ENCODE data around the gene IL1RAPL1.
"Not testable (repeated sequence)": the region's sequence is repeated elsewhere in the genome, so short reads cannot be mapped to it uniquely, and the experiment has no call there.

The IL1RAPL1 gene

GRCh38 chrX:28638775-28639174 is 51.5 kb downstream of the IL1RAPL1 start:
- DNase-seq: no peak

DNA sequence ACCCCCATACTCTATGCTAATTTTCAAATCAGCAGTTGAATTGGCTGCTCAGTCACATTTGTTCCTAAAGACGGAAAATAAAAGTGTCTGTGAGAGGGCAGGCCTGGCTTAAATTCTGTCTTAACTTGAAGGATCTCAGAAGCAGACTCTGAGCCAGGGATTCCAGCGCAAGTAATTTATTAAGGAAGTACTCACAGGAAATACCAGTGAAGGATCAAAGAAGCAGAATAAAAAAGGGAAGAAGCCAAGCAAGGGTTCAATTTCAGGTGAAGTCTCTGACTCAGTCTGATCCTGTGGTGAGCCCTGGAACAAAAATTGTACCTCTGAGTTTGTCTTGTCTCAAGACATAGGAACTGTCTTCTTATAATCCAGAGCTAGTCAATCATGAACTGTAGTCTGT is 52.2 kb downstream of the IL1RAPL1 start:
- DNase-seq: no peak

DNA sequence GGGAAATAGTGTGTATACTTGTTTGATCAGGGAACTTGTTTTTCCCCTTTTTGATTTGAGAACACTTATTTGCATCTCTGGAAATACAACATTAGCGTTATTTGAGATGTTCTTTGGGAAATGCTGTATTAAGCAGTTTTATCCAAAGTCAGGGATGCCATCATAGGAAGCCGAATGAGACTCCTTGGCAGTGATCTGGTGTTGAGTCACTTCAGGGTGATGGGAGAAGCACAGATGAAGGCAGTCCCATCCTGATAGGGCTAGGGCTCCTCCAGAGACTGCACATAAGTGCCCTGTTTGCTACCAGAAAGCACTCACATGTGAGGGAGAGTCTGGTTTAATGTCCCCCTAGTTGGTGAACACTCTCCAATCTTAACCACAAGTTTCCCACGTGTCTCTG is 62.3 kb downstream of the IL1RAPL1 start:
- no peak for DNase-seq

DNA sequence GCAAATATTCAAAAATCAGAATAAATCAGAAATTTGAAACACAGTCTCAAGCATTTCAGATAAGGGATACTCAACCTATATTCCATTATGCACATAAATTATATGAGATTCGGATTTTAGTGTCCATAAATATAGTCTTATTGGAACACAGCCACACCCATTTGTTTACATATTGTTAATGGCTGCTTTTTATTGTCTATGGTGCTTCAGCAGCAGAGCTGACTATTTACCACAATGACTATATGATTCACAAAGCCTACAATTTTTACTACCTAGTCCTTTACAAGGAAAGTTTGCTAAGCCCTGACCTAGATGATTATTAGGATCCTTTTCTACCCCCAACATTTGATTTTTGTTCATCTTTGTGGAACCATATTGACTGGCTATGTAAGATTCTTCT is 63.9 kb downstream of the IL1RAPL1 start:
- no peak for DNase-seq

DNA sequence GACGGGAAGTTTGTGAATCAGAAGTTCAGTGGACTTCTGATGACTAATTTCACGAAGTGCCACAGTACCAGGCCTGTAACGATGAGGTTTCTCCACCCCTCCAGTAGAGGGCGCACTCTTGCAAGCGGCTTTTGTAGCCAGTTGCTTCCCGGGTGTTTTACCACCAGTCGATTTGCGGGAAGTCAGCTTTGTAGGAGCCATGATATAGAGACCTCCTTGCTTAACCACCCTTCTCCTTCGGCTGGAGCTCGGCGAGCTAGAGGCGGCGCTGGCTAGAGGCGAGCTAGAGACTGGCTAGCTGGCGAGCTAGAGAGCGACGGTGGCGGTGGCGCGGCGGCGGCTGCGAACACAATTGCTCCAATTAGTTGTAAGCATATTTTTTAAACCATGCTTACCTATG is 72.0 kb downstream of the IL1RAPL1 start:
- DNase-seq: no peak

- DNase-seq: no peak
These were observed 78.5 kb downstream of the IL1RAPL1 start for GRCh38 chrX:28665778-28666177.

DNA sequence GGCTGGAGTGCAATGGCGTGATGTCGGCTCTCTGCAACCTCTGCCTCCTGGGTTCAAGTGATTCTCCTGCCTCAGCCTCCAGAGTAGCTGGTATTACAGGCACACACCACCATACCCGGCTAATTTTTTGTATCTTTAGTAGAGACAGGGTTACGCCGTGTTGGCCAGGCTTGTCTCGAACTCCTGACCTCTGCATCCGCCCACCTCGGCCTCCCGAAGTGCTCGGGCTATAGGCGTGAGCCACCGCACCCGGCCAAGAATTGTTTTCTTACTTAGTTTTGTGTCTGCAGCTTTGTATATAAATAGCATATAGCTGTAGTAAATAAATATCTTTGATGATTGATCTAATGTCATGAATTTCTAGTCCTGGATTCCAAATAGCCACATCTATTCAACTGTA is 81.1 kb downstream of the IL1RAPL1 start:
- no peak for DNase-seq

DNA sequence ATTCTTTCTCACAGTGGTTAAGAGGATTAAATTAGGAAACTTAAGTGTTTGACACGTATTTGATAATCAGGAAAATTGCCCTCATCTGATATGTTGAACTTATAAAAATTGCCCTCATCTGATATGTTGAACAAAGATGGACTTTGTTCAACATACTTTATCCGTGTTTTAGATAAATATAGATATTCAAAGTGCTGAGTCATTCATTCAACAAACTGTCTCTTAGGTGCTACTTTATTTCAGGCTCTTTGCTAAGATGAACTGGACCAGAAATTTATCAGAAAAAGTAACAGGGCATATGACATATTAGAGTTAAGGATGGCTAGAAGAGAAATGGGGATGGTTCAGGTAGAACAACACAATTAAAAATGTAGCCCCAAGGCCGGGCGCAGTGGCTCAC is 81.7 kb downstream of the IL1RAPL1 start:
- DNase-seq: no peak

GRCh38 chrX:28670074-28670473 is 82.8 kb downstream of the IL1RAPL1 start:
- DNase-seq: no peak

- DNase-seq: no peak
These were observed 87.9 kb downstream of the IL1RAPL1 start for GRCh38 chrX:28675173-28675572.

DNA sequence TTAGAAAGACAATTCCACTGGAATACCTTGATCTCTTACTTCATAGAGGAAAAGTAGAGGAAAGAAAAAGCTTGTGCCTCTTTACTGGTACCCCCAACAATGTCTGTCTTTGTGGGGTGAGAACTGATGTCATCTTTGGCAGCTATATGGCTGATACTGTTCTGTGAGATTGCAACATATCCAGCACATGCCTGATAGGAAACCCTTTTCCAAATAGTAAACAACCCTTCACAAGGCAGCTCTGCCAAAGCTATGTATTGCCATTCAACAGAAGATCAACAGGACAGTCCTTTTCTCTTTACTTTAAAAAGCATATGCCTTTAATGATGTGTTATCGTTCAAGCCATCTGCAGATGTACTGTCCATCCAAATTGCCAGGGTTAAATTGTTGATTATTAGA is 105.9 kb downstream of the IL1RAPL1 start:
- no peak for DNase-seq

DNA sequence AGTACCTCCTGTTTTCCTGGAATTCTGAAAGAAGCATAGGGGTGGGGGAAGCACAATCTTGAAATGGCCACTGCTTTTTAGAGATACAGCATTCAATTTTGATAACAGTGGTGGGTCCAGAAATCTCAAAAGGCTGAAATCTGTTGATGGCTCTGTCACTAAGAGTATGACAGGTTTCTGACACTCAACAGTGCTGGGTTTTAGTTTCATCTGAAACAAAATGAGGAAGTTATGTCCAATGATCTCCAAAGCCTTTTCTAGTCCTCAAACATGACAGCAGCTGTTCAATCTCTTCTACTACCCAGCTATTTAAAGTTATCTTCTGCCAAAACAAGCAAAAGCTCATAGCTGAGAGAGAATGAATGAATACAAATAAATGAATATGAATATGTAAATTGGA is 110.5 kb downstream of the IL1RAPL1 start:
- DNase-seq: no peak

GRCh38 chrX:28701222-28701621 is 114.0 kb downstream of the IL1RAPL1 start:
- DNase-seq: no peak

- no peak for DNase-seq
These were observed 119.7 kb downstream of the IL1RAPL1 start for GRCh38 chrX:28706964-28707363.

DNA sequence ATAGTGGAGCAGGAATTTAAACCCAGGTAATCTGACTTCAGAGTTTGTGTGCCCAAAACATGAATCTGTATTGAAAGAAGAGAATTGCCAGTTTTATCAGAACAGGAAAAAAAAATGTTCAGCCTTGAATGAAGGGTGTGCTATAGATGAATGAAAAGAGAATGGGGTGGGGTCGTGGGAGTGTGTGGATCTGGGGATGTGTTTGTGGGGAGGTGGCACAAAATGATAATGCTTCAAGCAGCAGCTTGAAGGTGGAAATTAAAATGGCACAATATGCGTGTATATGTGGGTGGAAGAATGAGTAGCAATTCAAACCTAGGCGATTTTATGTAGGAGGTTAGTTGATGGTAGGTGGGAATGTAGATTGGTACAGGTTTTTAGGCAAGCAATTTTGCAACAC is 122.2 kb downstream of the IL1RAPL1 start:
- DNase-seq: no peak

GRCh38 chrX:28717864-28718263 is 130.6 kb downstream of the IL1RAPL1 start:
- DNase-seq: no peak

GRCh38 chrX:28718450-28718849 is 131.2 kb downstream of the IL1RAPL1 start:
- DNase-seq: no peak

- no peak for DNase-seq
These were observed 132.4 kb downstream of the IL1RAPL1 start for GRCh38 chrX:28719620-28720019.

- DNase-seq: no peak
These were observed 165.1 kb downstream of the IL1RAPL1 start for GRCh38 chrX:28752330-28752729.

DNA sequence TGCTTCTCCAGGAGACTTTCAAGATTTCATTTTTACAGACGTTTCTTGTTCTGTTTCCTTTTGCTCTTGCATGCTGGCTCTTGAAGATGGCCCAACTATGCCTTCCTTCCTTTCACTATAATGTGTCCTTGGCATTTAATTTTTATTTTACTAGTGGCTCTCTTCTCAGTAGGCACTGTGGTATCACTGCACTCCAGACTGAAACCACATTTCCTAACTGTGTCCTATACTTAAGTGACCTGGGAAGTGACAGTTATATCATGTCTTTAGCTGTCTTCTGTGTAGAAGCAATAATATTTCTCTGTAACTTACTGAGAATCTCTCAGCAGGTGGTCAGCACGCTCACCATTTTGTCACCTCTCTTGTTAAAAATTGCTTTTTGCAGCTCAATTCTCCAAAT is 168.9 kb downstream of the IL1RAPL1 start:
- no peak for DNase-seq

GRCh38 chrX:28756647-28757046 is 169.4 kb downstream of the IL1RAPL1 start:
- DNase-seq: no peak

DNA sequence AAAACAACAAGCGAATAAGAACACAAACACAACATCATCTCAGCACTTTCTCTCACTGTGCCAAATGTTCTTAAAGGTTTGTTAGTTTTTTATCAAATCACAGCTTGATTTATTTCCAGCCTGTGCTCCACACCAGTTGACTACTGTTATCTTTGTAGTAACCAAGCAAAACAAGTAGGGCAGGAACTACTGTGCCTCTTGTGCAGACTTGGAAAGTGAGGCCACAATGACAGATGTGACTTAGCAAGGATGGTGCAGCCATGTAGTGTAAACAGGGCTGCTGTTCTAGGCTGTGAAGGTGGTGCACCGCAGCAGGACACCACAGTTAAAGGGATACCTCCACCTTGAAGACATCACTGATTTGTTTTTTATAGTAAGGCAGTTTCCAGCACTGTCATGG is 170.0 kb downstream of the IL1RAPL1 start:
- DNase-seq: no peak

DNA sequence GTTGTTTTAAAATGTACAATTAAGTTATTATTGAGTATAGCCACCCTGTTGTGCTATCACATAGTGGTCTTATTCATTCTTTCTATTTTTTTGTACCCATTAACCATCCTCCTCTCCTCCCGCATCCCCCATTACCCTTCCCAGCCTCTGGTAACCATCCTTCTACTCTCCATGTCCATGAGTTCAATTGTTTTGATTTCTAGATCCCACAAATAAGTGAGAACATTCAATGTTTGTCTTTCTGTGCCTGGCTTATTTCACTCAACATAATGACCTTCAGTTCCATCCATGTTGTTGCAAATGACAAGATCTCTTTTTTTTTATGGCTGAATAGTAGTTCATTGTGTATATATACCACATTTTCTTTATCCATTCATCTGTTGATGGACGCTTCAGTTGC is 179.3 kb downstream of the IL1RAPL1 start:
- DNase-seq: not testable (repeated sequence)

DNA sequence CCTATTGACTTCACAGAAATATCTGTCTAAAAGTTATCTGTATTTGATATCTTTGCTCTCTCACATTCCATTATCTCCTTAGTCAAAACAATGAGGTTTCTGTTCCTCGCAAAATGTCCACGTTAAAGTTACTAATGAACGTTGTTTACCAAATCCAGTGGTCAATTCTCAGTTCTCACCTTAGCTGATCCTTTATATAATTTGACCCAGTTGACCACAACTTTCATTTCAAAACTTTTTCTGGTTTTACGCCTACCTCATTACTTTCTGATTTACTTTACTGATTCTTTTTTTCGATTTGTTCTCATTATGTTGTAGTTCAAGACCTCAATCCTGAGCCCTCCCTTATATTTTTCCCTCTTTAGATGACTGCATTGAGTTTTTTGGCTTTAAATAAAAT is 186.6 kb downstream of the IL1RAPL1 start:
- DNase-seq: no peak

DNA sequence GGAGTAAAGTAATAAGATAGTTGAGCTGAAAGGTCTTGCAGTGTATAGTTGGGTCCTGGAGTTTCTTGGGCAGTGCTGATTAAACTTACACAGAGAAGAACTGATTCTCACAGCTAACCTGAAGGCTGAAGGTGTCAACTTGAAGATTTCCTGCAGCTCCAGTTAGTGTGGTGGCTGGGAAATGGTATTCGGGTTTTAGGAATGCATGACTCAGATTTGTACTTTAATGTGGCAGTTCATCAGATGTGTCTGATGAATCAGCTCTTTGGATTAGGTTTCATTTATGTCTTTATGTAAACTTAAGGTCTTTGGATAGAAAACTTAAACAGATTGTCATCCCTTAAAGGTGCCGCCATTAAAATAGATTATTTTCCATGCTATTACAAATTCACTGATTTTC is 200.0 kb downstream of the IL1RAPL1 start:
- DNase-seq: no peak

DNA sequence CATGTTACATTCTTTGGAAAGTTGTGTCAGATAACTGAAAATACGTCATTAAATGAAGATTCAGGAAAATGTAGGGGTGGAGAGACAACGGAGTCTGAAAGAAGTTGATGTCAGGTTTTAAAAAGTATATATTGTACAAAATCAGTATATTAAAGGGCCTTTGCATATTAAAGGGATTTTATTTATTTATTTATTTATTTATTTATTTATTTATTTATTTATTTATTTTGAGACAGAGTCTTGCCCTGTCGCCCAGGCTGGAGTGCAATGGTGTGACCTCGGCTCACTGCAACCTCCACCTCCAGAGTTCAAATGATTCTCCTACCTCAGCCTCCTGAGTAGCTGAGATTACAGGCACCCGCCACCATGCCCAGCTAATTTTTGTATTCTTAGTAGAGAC is 213.4 kb downstream of the IL1RAPL1 start:
- DNase-seq: not testable (repeated sequence)
